BE2C (cell line): Measurements from ENCODE around the gene COX7A2L. TPM values are rescaled to one million over a fixed set of nuclear protein-coding genes. Genes with fewer than 3 reads are reported as not detected.
"Not testable (repeated sequence)": the region's sequence is repeated elsewhere in the genome, so short reads cannot be mapped to it uniquely, and the experiment has no call there.

Source experiments
- DNase-seq: peaks from one replicate; pipeline ENCODE4 v3.0.0-alpha.2; 2020
- H3K27me3 ChIP-seq: fragments of 250-450 bp; sonication (Bioruptor Pico); 2 replicates; pipeline ENCODE4 v1.5.1; 2020; ENCODE audit warnings: mild to moderate bottlenecking
- H3K36me3 ChIP-seq: fragments of 250-450 bp; sonication (Bioruptor Pico); 2 replicates; pipeline ENCODE4 v1.5.1; 2020; ENCODE audit warnings: mild to moderate bottlenecking
- H3K4me1 ChIP-seq: fragments of 250-450 bp; sonication (Bioruptor Pico); 2 replicates; pipeline ENCODE4 v1.5.1; 2020
- H3K4me3 ChIP-seq: 2 replicates; pipeline ENCODE4 v1.5.1; 2011; ENCODE audit warnings: low read depth, low read length
- H3K9me3 ChIP-seq: fragments of 250-450 bp; sonication (Bioruptor Pico); 2 replicates; pipeline ENCODE4 v1.5.1; 2020
- CTCF ChIP-seq: IDR thresholded peaks from 2 replicates; pipeline ENCODE4 v1.5.1; 2012; ENCODE audit warnings: mild to moderate bottlenecking, low read depth, low read length
- polyA plus RNA-seq: library from polyadenylated mRNA; unstranded; fragments of >200 nt; gene quantifications from one replicate; pipeline ENCODE4 v1.2.1, GENCODE V29; 2012; ENCODE audit warnings: low read depth, missing spikeins; ENCODE audit not compliant: insufficient read length, insufficient read depth

The COX7A2L gene
- 126 TPM for polyA plus RNA-seq

- Histone ChIP-seq H3K4me1 (no peaks in the 10 kb centered on the region), H3K4me3 (peak within 1 kb of the TSS; percentile 98), H3K27me3 (no peaks in the 10 kb centered on the region), H3K9me3 (no peaks in the 10 kb centered on the region), H3K36me3 (peaks cover 3% of the 10 kb centered on the region; the same call in 1 of the 2 replicates)
- DNase-seq = peak; percentile 98
- peak; percentile 35; the same call in 1 of the 2 replicates for TF ChIP-seq CTCF
Observed at GRCh38 chr2:42360890-42361727, at the start of gene COX7A2L. COX7A2L (minus strand) TSS chr2:42361217; CDS start chr2:42361161, 56 bp downstream.

- H3K9me3 ChIP-seq = no peaks in the 10 kb centered on the region
Observed at GRCh38 chr2:42408009-42408408, 47.0 kb upstream of the COX7A2L start.

GRCh38 chr2:42407476-42407875 lies 46.5 kb upstream of the COX7A2L start:
- Histone ChIP-seq H3K36me3 (no peaks in the 10 kb centered on the region), H3K4me3 (no peak overlapping the region), H3K9me3 (no peaks in the 10 kb centered on the region), H3K27me3 (no peaks in the 10 kb centered on the region), H3K4me1 (no peaks in the 10 kb centered on the region)
- no peak for DNase-seq
- no peak for TF ChIP-seq CTCF

More at GRCh38 chr2:42408009-42408408, 47.0 kb upstream of the COX7A2L start:
- DNase-seq = no peak
- Histone ChIP-seq H3K4me3 (no peak overlapping the region), H3K4me1 (no peaks in the 10 kb centered on the region), H3K27me3 (no peaks in the 10 kb centered on the region), H3K36me3 (no peaks in the 10 kb centered on the region)
- no peak for TF ChIP-seq CTCF

GRCh38 chr2:42404676-42405075 lies 43.7 kb upstream of the COX7A2L start:
- no peaks in the 10 kb centered on the region for H3K27me3 ChIP-seq
- H3K9me3 ChIP-seq = no peaks in the 10 kb centered on the region
- H3K4me1 ChIP-seq = no peaks in the 10 kb centered on the region
- H3K36me3 ChIP-seq = no peaks in the 10 kb centered on the region
- no peak for TF ChIP-seq CTCF
- H3K4me3 ChIP-seq = no peak overlapping the region
- DNase-seq = no peak

- Histone ChIP-seq H3K4me1 (no peaks in the 10 kb centered on the region), H3K27me3 (no peaks in the 10 kb centered on the region), H3K4me3 (no peak overlapping the region), H3K36me3 (no peaks in the 10 kb centered on the region), H3K9me3 (no peaks in the 10 kb centered on the region)
- no peak for DNase-seq
- TF ChIP-seq CTCF = no peak
Observed at GRCh38 chr2:42401773-42402172, 40.8 kb upstream of the COX7A2L start.

GRCh38 chr2:42398052-42398451 lies 37.0 kb upstream of the COX7A2L start:
- not testable (repeated sequence) for H3K4me3 ChIP-seq, H3K36me3 ChIP-seq, DNase-seq, H3K27me3 ChIP-seq, H3K9me3 ChIP-seq, H3K4me1 ChIP-seq

GRCh38 chr2:42393320-42393719 lies 32.3 kb upstream of the COX7A2L start:
- H3K4me1 ChIP-seq, DNase-seq, H3K9me3 ChIP-seq, H3K27me3 ChIP-seq, H3K36me3 ChIP-seq, H3K4me3 ChIP-seq: not testable (repeated sequence)
